PC-3 (cell line): ENCODE data around the gene LRRN4.

Experiments
- EZH2 ChIP-seq: fragments of 300-600 bp; sonication (generic); IDR thresholded peaks from one replicate; pipeline ENCODE4 v1.6.1; 2017; ENCODE audit warnings: antibody characterized with exemption, mild to moderate bottlenecking, low read length; ENCODE audit not compliant: unreplicated experiment
- EZH2phosphoT487 ChIP-seq: fragments of 300-600 bp; sonication (generic); IDR thresholded peaks from 2 replicates; pipeline ENCODE4 v1.6.1; 2018; ENCODE audit warnings: mild to moderate bottlenecking, antibody characterized with exemption, low read length, borderline replicate concordance
- TF ChIP-seq, protein P1 (sequence below): fragments of 300-600 bp; sonication (generic); conservative IDR thresholded peaks from 2 replicates; pipeline ENCODE4 v1.5.1; 2017; ENCODE audit warnings: antibody characterized with exemption, low read depth, mild to moderate bottlenecking, low read length

DNA sequence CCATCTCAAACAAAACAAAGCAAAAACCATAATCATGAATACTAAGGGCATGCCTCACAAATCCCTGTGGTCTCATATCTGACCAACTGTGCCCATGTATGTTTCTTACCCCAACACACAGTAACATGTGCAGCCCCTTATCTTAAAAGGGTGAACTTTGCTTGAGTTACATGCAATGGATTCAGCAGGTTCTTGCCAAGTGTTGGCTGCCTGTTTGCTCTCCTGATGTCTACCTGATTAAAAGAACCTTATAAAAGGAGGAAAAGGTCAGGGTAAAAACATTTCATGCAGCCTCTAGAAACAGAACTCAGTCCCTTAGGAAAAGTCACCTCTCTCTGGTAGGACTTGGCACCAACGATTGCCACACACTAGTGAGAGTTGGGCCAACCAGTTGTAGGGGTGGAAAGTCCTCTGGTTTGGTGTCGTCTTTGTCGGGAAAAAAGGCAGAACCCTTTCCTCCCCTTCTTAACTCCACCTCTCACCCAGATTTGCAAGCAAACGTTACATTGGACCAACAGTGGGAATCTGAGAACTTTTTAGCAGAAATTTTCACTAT lies 14.0 kb upstream of the LRRN4 start:
- TF ChIP-seq, protein P1, sequence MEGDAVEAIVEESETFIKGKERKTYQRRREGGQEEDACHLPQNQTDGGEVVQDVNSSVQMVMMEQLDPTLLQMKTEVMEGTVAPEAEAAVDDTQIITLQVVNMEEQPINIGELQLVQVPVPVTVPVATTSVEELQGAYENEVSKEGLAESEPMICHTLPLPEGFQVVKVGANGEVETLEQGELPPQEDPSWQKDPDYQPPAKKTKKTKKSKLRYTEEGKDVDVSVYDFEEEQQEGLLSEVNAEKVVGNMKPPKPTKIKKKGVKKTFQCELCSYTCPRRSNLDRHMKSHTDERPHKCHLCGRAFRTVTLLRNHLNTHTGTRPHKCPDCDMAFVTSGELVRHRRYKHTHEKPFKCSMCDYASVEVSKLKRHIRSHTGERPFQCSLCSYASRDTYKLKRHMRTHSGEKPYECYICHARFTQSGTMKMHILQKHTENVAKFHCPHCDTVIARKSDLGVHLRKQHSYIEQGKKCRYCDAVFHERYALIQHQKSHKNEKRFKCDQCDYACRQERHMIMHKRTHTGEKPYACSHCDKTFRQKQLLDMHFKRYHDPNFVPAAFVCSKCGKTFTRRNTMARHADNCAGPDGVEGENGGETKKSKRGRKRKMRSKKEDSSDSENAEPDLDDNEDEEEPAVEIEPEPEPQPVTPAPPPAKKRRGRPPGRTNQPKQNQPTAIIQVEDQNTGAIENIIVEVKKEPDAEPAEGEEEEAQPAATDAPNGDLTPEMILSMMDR = no peak
- TF ChIP-seq EZH2 (no peak), EZH2phosphoT487 (no peak)
